Choroid plexus epithelial cell (primary cell): ENCODE measurements around the gene PUS1.

ENCODE experiments used
- DNase-seq: peaks from one replicate; pipeline ENCODE4 v3.0.0-alpha.2; 2010; ENCODE audit warnings: low read depth
- H3K4me3 ChIP-seq: 2 replicates; pipeline ENCODE4 v1.5.1; 2011; ENCODE audit warnings: low read depth, mild to moderate bottlenecking, control low read depth, low read length, moderate library complexity
- CTCF ChIP-seq: conservative IDR thresholded peaks from 2 replicates; pipeline ENCODE4 v1.5.1; 2011; ENCODE audit warnings: low read depth, mild to moderate bottlenecking, control low read depth, inconsistent platforms, low read length, moderate library complexity

Gene PUS1

DNA sequence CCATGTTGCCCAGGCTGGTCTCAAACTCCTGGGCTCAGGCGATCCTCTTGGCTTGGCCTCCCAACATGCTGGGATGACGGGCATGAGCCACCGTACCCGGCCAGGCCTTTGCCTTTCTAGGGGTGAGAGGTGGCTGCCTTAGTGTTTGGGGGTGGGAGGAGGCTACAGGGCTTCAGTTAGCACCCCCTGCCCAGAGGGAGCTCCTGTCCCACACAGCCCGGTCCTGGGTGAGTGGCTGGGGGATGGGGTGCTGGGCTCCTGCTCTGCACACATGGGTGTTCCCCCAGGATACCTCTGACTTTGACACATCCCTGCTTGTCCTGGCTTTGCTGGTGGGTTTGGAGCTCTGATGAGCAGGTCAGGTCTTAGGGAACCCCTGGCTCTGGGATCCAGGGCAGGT, 24.7 kb upstream of the PUS1 start:
- TF ChIP-seq CTCF = no peak
- H3K4me3 ChIP-seq = no peak overlapping the region
- DNase-seq = no peak

GRCh38 chr12:131905081-131905629, 23.9 kb upstream of the PUS1 start:
- DNase-seq = no peak
- TF ChIP-seq CTCF = no peak
- no peak overlapping the region for H3K4me3 ChIP-seq

DNA sequence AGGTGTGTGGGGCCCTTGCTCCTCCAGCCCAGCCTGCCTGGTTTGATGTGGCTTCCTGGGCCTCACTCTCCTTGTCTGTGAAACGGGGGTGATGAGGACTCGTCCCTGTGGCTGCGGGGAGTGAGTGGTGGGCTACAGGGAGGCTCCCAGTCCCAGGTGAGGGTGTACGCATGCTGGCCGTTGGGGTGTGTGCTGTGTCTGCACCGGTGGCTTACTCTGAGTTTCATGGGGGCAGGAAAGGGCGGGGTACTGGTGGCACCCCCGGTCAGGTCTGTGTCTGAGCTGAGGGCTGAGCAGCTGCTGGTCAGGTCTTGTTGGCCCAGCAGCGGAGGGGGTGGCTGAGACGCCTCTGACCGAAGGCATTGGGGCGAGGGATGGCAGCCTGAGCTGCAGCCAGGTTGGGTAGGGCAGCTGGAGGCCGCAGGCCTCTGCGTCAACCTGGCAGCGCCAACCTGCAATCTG, 23.4 kb upstream of the PUS1 start:
- TF ChIP-seq CTCF = no peak
- no peak overlapping the region for H3K4me3 ChIP-seq
- no peak for DNase-seq

DNA sequence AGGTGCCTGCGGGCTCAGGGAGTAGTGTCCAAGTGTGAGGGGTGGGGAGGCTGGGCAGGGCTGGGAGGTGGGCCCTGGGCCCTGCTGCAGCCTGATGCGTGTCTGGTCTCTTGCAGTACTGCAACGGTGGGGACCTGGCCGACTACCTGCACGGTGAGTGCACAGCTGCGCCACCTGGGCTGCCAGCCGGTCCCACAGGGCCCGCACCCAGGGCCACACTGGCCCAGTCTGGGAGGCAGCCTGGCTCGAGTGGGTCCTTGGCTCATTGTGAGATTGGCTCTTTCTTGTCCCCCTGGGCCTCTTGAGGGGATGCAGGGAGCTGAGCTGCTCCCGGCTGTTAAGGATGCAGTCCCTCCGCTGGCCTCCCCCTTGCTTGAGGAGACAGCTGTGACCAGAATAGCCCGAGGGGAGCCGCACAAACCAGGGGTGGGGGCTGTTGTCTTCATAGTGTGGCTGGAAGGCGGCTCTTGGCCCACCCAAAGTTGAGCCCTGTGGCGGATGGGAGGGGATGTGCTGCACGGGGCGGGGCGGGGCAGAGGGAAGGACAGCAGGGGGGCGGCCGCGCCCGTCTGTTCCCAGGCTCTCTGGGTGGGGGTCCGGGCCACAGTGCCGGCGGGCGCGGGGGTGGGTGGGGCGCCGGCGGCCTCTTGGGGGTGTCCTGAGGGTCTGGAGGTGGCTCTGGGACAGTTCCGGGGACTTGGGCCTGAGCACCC, 21.5 kb upstream of the PUS1 start:
- no peak for DNase-seq
- no peak overlapping the region for H3K4me3 ChIP-seq
- TF ChIP-seq CTCF = no peak

DNA sequence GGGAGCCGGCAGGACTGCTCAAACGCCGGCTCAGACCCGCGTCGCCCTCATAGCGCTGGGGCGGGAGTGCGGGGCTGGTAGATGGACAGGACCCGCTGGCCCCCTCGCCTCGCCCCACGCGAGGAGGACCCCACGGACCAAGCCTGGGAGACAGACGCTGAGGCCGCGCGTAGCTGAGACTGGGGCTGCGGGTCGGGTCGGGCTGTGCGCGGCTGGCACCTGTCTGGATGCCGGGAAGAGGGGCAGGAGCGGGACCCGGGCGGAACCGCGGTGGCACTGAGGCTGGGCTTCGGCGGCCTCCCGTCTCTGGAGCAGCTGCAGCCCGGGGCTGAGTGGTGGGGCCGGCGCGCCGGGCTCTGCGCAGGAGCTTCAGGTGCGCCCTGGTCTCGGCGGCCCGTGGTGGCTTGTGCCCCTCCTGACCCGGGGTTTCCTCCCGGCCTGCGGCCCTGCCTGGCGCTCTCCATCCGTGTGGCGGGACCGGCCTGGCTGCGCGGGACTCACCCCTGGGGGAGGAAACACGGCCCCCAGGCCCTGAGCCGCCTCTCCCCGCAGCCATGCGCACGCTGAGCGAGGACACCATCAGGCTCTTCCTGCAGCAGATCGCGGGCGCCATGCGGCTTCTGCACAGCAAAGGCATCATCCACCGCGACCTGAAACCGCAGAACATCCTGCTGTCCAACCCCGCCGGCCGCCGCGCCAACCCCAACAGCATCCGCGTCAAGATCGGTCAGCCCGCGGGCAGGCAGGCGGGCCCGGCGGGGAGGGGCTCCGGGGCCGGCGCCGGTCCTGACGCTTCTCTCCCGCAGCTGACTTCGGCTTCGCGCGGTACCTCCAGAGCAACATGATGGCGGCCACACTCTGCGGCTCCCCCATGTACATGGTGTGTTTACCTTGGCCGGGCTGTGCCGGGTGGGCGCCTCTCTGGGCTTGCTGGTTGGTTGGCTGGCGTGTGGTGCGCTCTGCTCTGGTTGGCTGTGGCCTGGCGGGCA, 20.7 kb upstream of the PUS1 start:
- no peak overlapping the region for H3K4me3 ChIP-seq
- no peak for TF ChIP-seq CTCF
- DNase-seq = no peak

DNA sequence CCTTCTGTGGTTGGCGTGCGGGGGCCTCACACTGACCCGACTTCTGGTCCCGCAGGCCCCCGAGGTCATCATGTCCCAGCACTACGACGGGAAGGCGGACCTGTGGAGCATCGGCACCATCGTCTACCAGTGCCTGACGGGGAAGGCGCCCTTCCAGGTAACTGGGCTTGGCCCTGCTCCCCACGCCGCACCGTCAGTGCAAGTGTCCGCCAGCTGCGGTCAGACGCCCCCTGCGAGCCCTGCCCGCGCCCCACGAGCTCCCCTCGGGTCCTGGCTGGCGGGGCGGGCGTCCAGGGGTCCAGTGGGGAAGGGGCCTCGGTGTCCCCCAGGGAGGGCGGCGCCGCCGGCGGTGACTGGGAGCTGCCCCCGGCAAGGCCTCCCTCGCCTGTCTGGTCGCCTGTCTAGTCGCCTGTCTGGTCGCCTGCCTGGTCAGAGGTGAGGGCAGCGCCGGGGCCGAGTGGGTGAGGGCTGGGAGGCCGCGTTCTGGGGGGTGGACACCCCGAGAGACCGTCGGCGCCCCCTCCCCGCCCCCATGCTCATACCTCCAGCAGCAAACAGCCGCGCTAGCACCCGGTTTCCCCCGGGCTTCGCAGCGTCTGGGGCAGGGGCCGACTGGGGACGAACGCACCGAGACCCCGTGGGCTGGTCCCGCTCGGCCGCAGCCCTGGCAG, 19.9 kb upstream of the PUS1 start:
- no peak for TF ChIP-seq CTCF
- no peak for DNase-seq
- H3K4me3 ChIP-seq = no peak overlapping the region
